Measurements from ENCODE around the gene CDKN2AIPNL.
"Not testable (repeated sequence)": the region's sequence is repeated elsewhere in the genome, so short reads cannot be mapped to it uniquely, and the experiment has no call there.

Gene CDKN2AIPNL

DNA sequence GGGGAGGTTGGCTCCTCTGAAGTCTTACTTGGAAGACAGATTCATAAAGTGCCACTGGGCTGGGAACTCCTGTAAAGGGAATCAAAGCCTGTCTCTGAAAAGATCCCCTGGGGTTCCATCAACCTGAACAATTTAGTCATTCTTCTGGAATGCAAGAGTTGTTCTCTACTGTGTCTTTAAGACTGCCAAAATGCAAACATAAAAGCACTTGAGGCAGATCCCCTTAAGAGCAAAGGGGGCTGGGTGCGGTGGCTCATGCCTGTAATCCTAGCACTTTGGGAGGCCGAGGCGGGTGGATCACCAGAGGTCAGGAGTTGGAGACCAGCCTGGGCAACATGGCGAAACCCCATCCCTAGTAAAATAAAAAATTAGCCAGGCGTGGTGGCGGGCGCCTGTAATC lies 16.7 kb downstream of the CDKN2AIPNL start:
- H3K4me1 ChIP-seq (ENCODE audit: control insufficient read depth, insufficient read depth, low read length) = peaks cover 8% of the 10 kb centered on the region
- H3K27me3 ChIP-seq (replicated peaks; ENCODE audit: control insufficient read depth, insufficient read depth, low read length) = no peaks in the 10 kb centered on the region
- H3K36me3 ChIP-seq (ENCODE audit: control insufficient read depth, insufficient read depth, low read length, severe bottlenecking) = peaks cover 75% of the 10 kb centered on the region
- H3K4me3 ChIP-seq (ENCODE audit: low read length) = no peak overlapping the region
- no peaks in the 10 kb centered on the region for H3K9me3 ChIP-seq (ENCODE audit: control insufficient read depth, low read length)
- H3K9ac ChIP-seq (ENCODE audit: low read length) = no peak overlapping the region
- no peak for DNase-seq (ENCODE audit: low read depth)

DNA sequence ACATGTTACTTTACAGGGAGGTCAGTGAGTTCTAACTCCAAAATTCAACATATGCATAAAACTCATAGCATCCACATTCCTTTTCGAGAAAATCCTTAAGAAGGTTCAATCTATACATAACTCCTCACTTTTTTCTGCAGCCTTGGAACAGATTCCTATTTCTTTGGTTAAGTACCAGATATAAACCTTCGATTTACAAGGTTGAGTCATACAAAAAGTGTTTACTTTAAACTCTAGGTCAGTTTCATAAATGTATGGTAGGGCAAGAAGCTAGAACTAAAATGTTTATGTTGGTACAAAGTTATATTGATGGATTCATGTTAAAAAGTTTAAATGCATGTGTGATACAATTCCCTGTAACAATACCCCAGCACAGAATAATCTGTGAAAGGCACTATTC lies 19.4 kb downstream of the CDKN2AIPNL start:
- H3K4me3 ChIP-seq (ENCODE audit: low read length) = no peak overlapping the region
- no peak for DNase-seq (ENCODE audit: low read depth)
- no peak overlapping the region for H3K9ac ChIP-seq (ENCODE audit: low read length)
- H3K36me3 ChIP-seq (ENCODE audit: control insufficient read depth, insufficient read depth, low read length, severe bottlenecking) = peaks cover 89% of the 10 kb centered on the region
- H3K4me1 ChIP-seq (ENCODE audit: control insufficient read depth, insufficient read depth, low read length) = peaks cover 8% of the 10 kb centered on the region
- H3K9me3 ChIP-seq (ENCODE audit: control insufficient read depth, low read length) = no peaks in the 10 kb centered on the region
- no peaks in the 10 kb centered on the region for H3K27me3 ChIP-seq (replicated peaks; ENCODE audit: control insufficient read depth, insufficient read depth, low read length)

DNA sequence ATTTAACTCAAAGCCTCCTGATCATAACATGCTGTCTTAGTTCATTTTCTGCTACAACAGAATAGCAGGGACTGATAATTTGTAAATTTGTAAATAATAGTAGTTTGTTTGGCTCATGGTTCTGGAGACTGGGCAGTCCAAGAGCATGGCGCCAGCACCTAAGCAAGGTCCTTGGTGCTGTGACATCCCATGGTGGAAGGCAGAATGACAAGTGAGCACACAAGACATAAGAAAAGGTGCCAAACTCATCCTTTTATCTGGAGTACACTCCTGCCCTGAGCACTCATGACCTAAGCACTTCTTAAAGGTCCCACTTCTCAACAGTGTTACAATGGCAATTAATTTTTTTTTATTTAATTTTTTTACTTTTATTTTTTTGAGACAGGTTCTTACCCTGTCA lies 24.2 kb downstream of the CDKN2AIPNL start:
- Histone ChIP-seq H3K4me3 (ENCODE audit: low read length) (no peak overlapping the region), H3K4me1 (ENCODE audit: control insufficient read depth, insufficient read depth, low read length) (no peaks in the 10 kb centered on the region), H3K9ac (ENCODE audit: low read length) (no peak overlapping the region), H3K27me3 (replicated peaks; ENCODE audit: control insufficient read depth, insufficient read depth, low read length) (no peaks in the 10 kb centered on the region), H3K36me3 (ENCODE audit: control insufficient read depth, insufficient read depth, low read length, severe bottlenecking) (peaks cover 98% of the 10 kb centered on the region), H3K9me3 (ENCODE audit: control insufficient read depth, low read length) (no peaks in the 10 kb centered on the region)
- DNase-seq (ENCODE audit: low read depth) = no peak

DNA sequence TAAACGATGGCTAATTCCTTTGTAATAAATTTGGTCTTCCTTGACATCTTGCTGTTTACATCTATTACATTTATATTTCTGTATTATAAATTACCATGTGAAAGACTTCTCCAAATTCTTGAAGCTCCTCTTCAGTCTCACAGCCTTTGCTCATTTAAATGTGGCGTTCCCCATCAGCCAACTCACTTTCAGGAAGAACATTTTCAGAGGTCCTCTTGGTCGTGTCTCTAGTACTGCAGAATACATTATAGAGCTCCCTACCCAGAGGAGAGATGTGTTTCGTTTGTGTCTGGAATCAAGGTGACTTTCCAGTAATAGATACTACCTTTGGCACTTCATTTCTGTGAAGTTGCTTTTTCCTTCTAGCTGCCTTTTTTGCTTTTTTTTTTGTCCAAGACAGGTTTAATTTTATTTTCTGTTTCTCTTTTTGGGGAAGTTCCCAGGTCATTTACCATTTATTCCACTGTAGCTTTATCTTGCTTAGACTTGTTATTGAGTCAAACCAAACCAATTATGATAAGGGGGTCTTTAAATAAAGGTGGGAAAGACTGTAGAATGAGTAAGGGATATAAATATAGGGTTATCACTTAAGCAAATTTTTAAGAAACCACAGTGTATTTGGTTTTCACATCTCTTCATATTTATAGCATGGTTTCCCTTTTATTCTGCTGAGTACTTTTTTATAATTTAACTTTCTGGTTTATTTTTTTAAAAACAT lies 27.5 kb downstream of the CDKN2AIPNL start:
- Histone ChIP-seq H3K9ac (ENCODE audit: low read length) (no peak overlapping the region), H3K36me3 (ENCODE audit: control insufficient read depth, insufficient read depth, low read length, severe bottlenecking) (peaks cover 98% of the 10 kb centered on the region), H3K9me3 (ENCODE audit: control insufficient read depth, low read length) (no peaks in the 10 kb centered on the region), H3K4me1 (ENCODE audit: control insufficient read depth, insufficient read depth, low read length) (no peaks in the 10 kb centered on the region), H3K4me3 (ENCODE audit: low read length) (no peak overlapping the region), H3K27me3 (replicated peaks; ENCODE audit: control insufficient read depth, insufficient read depth, low read length) (no peaks in the 10 kb centered on the region)
- DNase-seq (ENCODE audit: low read depth) = no peak

DNA sequence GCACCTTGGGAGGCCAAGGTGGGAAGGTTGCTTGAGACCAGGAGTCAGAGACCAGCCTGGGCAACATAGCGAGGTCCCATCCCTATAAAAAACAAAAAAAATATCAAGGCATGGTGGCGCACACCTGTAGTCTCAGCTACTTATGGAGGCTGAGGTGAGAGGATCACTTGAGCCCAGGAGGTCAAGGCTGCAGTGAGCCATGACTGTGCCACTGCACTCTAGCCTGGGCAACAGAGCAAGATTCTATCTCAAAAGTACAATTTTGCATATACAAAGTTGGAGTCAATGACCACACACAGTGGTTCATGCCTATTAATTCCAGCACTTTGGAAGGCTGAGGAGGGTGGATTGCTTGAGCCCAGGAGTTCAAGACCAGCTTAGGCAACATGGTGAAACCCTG lies 29.5 kb downstream of the CDKN2AIPNL start:
- H3K4me1 ChIP-seq (ENCODE audit: control insufficient read depth, insufficient read depth, low read length); H3K9me3 ChIP-seq (ENCODE audit: control insufficient read depth, low read length); H3K9ac ChIP-seq (ENCODE audit: low read length); H3K4me3 ChIP-seq (ENCODE audit: low read length); H3K27me3 ChIP-seq (replicated peaks; ENCODE audit: control insufficient read depth, insufficient read depth, low read length); DNase-seq (ENCODE audit: low read depth): not testable (repeated sequence)
- peaks cover 98% of the 10 kb centered on the region for H3K36me3 ChIP-seq (ENCODE audit: control insufficient read depth, insufficient read depth, low read length, severe bottlenecking)

DNA sequence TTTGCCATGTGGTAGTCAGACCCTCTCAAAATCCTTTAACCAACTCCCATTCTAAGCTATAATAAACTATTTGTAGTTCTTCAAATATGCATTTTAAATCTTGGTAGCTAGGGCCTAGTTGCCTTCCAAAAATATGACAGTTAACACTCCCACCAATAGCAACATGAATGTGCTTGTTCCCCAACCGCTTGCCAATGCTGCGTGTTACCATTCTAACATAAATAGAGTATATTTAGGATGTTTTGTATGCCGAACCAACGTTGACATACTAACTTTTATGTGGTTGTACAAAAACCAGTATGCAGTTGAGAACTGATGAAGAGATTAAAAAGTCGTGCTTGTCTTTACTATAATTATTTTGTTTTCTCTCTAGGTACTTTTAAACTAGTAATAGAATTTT lies 31.3 kb downstream of the CDKN2AIPNL start:
- H3K27me3 ChIP-seq (replicated peaks; ENCODE audit: control insufficient read depth, insufficient read depth, low read length) = no peaks in the 10 kb centered on the region
- DNase-seq (ENCODE audit: low read depth) = no peak
- no peak overlapping the region for H3K9ac ChIP-seq (ENCODE audit: low read length)
- H3K9me3 ChIP-seq (ENCODE audit: control insufficient read depth, low read length) = no peaks in the 10 kb centered on the region
- H3K36me3 ChIP-seq (ENCODE audit: control insufficient read depth, insufficient read depth, low read length, severe bottlenecking) = peaks cover 95% of the 10 kb centered on the region
- H3K4me1 ChIP-seq (ENCODE audit: control insufficient read depth, insufficient read depth, low read length) = no peaks in the 10 kb centered on the region
- no peak overlapping the region for H3K4me3 ChIP-seq (ENCODE audit: low read length)

DNA sequence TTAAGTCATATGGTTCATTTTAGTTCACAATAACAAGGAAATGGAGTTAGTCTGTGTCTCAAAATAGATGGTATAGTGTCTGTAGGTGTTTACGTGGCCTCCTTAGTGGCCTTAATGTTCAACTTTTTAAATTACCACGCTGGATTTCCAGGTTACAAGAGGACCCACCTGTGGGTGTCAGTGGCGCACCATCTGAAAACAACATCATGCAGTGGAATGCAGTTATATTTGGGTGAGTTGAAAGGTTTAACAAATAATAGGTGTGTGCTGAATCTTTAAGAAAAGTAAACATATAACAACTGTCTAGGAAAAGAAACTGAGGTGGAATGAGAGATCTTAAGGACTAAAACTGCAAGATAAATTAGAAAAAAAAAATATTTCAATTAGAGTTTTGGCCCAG lies 37.4 kb downstream of the CDKN2AIPNL start:
- H3K4me1 ChIP-seq (ENCODE audit: control insufficient read depth, insufficient read depth, low read length) = peaks cover 18% of the 10 kb centered on the region

DNA sequence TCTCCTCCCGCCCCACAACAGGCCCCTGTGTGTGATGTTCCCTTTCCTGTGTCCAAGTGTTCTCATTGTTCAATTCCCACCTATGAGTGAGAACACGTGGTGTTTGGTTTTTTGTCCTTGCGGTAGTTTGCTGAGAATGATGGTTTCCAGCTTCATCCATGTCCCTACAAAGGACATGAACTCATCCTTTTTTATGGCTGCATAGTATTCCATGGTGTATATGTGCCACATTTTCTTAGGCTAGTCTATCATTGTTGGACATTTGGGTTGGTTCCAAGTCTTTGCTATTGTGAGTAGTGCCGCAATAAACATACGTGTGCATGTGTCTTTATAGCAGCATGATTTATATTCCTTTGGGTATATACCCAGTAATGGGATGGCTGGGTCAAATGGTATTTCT lies 38.0 kb downstream of the CDKN2AIPNL start:
- H3K9ac ChIP-seq (ENCODE audit: low read length); DNase-seq (ENCODE audit: low read depth); H3K4me3 ChIP-seq (ENCODE audit: low read length); H3K27me3 ChIP-seq (replicated peaks; ENCODE audit: control insufficient read depth, insufficient read depth, low read length); H3K9me3 ChIP-seq (ENCODE audit: control insufficient read depth, low read length): not testable (repeated sequence)
- H3K4me1 ChIP-seq (ENCODE audit: control insufficient read depth, insufficient read depth, low read length) = peaks cover 18% of the 10 kb centered on the region
- peaks cover 42% of the 10 kb centered on the region for H3K36me3 ChIP-seq (ENCODE audit: control insufficient read depth, insufficient read depth, low read length, severe bottlenecking)

More for the DNA sequence above, 37.4 kb downstream of the CDKN2AIPNL start:
- no peak for DNase-seq (ENCODE audit: low read depth)
- Histone ChIP-seq H3K9me3 (ENCODE audit: control insufficient read depth, low read length) (no peaks in the 10 kb centered on the region), H3K36me3 (ENCODE audit: control insufficient read depth, insufficient read depth, low read length, severe bottlenecking) (peaks cover 48% of the 10 kb centered on the region), H3K27me3 (replicated peaks; ENCODE audit: control insufficient read depth, insufficient read depth, low read length) (no peaks in the 10 kb centered on the region), H3K4me3 (ENCODE audit: low read length) (peak overlapping the region; percentile 51), H3K9ac (ENCODE audit: low read length) (no peak overlapping the region)

DNA sequence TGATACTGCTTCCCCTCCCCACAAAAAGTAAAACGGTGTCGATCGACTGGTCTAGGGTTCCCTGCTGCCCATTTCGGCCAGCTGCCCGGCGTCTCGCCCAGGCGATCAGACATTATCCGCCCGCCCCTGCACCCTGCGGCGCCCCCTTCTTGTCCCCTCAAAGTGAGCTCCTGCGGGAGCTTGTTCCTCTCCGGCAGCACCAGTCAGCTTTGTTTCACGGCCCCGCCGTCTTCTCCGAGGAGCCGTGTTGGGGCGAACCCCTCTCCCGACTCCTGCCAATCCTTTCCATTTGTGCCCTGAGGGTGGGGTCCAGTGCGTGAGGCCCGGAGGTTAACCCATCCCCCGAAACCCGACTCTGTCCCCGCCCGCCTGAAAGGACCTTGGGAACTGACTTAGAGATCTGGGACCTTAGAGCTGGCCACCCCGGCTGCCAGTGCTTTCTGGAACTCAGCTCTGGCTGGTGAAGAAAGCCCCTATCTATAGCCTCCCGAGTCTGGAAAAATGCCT lies 39.8 kb downstream of the CDKN2AIPNL start:
- Histone ChIP-seq H3K9me3 (ENCODE audit: control insufficient read depth, low read length) (no peaks in the 10 kb centered on the region), H3K9ac (ENCODE audit: low read length) (peak overlapping the region; percentile 99)

DNA sequence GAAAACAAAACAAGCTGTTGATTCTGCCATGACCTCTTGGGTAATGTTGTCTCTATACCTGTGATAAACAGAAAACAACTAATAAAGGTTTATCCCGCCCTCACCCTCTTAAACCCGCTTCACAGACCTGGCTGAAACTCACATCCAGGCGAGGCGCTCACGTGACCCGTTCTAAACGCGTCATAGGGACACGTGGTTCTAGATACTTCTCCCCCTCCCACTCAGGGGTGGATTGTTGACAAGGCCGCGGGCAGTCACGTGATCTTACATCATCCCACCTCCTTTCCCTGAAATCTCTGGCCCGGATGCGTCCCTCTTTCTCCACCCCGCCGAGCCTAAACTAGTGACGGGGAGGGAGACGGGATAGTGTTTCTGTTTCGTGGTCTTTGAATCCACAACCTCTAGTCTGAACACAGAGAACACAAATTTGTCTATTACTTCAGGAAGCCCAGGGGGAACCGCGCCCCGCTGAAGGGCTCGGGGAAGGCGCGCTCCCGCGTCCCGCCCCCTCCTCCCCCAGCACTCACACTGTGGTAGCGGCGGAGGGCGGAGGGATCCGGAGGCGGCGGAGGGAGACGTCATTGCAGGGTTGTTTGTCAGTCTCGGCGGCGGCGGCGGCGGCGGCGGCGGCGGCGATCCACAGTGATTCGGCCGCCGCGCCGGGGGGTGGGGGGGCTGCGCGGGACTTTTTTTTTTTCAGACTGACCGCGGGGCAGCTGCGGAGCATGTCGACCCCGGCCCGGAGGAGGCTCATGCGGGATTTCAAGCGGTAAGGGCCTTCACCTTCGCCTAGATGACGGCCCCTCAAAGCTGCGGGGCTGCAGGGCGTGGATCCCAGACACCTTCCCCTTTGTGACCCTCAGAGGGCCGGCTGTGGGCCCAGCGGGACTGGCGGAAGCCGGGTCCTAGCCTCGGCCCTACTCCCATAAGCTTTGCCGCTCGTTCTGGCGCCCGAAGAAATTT lies 40.5 kb downstream of the CDKN2AIPNL start, which contains the start of gene UBE2B:
Gene UBE2B (plus strand): TSS at position 699 of the 963 bp plus-strand sequence. CDS start 27 bp downstream, at position 726.
- H3K9ac ChIP-seq (ENCODE audit: low read length) = peak within 1 kb of the TSS; percentile 99
- H3K4me1 ChIP-seq (ENCODE audit: control insufficient read depth, insufficient read depth, low read length) = peaks cover 21% of the 10 kb centered on the region
- H3K27me3 ChIP-seq (replicated peaks; ENCODE audit: control insufficient read depth, insufficient read depth, low read length) = no peaks in the 10 kb centered on the region
- H3K36me3 ChIP-seq (ENCODE audit: control insufficient read depth, insufficient read depth, low read length, severe bottlenecking) = peaks cover 18% of the 10 kb centered on the region
- H3K9me3 ChIP-seq (ENCODE audit: control insufficient read depth, low read length) = no peaks in the 10 kb centered on the region
- peak; percentile 99 for DNase-seq (ENCODE audit: low read depth)
- H3K4me3 ChIP-seq (ENCODE audit: low read length) = peak within 1 kb of the TSS; percentile 98

More for the DNA sequence above, 39.8 kb downstream of the CDKN2AIPNL start:
- peak; percentile 76 for DNase-seq (ENCODE audit: low read depth)
- Histone ChIP-seq H3K27me3 (replicated peaks; ENCODE audit: control insufficient read depth, insufficient read depth, low read length) (no peaks in the 10 kb centered on the region), H3K36me3 (ENCODE audit: control insufficient read depth, insufficient read depth, low read length, severe bottlenecking) (peaks cover 25% of the 10 kb centered on the region), H3K4me3 (ENCODE audit: low read length) (peak overlapping the region; percentile 98), H3K4me1 (ENCODE audit: control insufficient read depth, insufficient read depth, low read length) (peaks cover 18% of the 10 kb centered on the region)

DNA sequence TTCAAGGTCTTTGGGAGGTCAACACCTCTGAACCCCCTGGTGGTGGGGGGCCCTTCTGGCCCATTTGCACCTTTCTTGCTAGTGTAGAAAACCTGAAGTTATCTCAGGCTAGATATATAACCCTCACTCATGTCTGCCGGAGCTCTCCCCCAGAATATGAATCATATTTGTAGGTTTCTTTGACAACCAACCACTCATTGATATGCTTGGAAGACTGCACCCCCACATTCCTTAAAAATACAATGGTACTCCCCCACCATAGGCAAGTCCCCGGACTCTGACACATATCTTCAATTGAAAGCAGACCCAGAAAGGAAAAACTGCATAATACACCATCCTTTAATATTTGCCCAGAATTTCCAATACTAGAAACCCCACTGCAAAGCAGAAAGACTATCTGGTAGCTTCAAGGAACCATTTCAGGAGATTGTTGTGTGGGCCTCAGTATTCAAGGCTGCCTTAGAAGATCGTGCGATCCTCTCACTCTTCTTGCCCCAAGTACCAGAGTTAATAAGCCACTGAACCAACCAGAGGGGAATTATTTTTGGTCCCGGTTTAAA lies 41.3 kb downstream of the CDKN2AIPNL start:
- H3K9me3 ChIP-seq (ENCODE audit: control insufficient read depth, low read length) = no peaks in the 10 kb centered on the region
- peak overlapping the region; percentile 98 for H3K4me3 ChIP-seq (ENCODE audit: low read length)
- DNase-seq (ENCODE audit: low read depth) = no peak
- H3K36me3 ChIP-seq (ENCODE audit: control insufficient read depth, insufficient read depth, low read length, severe bottlenecking) = peaks cover 13% of the 10 kb centered on the region
- no peaks in the 10 kb centered on the region for H3K27me3 ChIP-seq (replicated peaks; ENCODE audit: control insufficient read depth, insufficient read depth, low read length)
- peak overlapping the region; percentile 99 for H3K9ac ChIP-seq (ENCODE audit: low read length)
- peaks cover 28% of the 10 kb centered on the region for H3K4me1 ChIP-seq (ENCODE audit: control insufficient read depth, insufficient read depth, low read length)
